ENCODE measurements around the gene PANX1.

DNA sequence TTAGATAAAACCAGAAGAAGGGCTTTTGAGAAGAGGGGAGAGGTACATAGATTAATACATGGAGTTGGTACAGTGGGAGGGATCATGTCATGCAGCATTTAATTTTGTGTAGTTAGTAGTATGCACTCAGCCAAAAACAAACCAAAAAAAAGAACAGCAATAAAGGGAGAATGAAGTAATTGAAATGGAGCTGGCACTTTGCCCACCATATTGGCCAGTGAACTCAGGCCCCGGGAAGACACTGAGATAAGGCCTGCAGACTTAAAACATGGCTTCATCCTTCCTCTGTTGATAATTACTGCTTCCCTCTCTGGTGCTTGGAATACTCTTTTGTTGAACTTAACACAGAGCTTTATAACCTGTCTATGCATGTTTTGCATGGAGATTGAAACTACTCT is 3.1 kb downstream of the PANX1 start:
- TF ChIP-seq EZH2 (IDR thresholded peaks at IDR 0.05; ENCODE audit: insufficient read depth, low read length) (no peak), CTCF (IDR thresholded peaks at IDR 0.05; ENCODE audit: insufficient read depth, low read depth, low read length) (no peak)

All from astrocyte (in vitro differentiated cells and primary cell).